Measurements from ENCODE around the gene PIK3C2G.
"Not testable (repeated sequence)": the region's sequence is repeated elsewhere in the genome, so short reads cannot be mapped to it uniquely, and the experiment has no call there.

The PIK3C2G gene, protein sequence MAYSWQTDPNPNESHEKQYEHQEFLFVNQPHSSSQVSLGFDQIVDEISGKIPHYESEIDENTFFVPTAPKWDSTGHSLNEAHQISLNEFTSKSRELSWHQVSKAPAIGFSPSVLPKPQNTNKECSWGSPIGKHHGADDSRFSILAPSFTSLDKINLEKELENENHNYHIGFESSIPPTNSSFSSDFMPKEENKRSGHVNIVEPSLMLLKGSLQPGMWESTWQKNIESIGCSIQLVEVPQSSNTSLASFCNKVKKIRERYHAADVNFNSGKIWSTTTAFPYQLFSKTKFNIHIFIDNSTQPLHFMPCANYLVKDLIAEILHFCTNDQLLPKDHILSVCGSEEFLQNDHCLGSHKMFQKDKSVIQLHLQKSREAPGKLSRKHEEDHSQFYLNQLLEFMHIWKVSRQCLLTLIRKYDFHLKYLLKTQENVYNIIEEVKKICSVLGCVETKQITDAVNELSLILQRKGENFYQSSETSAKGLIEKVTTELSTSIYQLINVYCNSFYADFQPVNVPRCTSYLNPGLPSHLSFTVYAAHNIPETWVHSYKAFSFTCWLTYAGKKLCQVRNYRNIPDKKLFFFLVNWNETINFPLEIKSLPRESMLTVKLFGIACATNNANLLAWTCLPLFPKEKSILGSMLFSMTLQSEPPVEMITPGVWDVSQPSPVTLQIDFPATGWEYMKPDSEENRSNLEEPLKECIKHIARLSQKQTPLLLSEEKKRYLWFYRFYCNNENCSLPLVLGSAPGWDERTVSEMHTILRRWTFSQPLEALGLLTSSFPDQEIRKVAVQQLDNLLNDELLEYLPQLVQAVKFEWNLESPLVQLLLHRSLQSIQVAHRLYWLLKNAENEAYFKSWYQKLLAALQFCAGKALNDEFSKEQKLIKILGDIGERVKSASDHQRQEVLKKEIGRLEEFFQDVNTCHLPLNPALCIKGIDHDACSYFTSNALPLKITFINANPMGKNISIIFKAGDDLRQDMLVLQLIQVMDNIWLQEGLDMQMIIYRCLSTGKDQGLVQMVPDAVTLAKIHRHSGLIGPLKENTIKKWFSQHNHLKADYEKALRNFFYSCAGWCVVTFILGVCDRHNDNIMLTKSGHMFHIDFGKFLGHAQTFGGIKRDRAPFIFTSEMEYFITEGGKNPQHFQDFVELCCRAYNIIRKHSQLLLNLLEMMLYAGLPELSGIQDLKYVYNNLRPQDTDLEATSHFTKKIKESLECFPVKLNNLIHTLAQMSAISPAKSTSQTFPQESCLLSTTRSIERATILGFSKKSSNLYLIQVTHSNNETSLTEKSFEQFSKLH (N-terminal part only)

DNA sequence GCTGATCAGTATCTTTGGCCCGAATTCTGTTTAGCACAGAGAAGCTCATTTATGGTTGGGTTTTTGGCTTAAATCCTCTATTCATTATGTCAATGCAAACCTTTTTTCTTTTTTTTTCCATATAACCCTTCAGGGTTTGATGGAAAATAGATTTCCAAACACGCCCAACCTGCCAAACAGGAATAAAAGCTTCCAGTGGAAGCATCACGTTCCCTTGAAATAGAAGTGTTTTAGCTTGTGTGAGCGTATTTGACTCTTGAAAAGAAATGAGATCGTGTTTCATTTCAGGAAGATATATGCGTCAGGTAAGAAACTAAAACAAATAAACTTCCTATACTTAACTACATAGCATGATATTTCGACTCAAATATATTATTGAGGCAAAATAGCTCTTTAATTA is at the start of gene PIK3C2G:
Gene PIK3C2G, plus strand, starts transcription at position 246 of the 400 bp plus-strand sequence. CDS start 20,564 bp downstream, outside the sequence.
- no peak for DNase-seq (ENCODE audit: low spot score)

- DNase-seq (ENCODE audit: low spot score): no peak
Measured at GRCh38 chr12:18217966-18218365, 43.4 kb upstream of the PIK3C2G start.

DNA sequence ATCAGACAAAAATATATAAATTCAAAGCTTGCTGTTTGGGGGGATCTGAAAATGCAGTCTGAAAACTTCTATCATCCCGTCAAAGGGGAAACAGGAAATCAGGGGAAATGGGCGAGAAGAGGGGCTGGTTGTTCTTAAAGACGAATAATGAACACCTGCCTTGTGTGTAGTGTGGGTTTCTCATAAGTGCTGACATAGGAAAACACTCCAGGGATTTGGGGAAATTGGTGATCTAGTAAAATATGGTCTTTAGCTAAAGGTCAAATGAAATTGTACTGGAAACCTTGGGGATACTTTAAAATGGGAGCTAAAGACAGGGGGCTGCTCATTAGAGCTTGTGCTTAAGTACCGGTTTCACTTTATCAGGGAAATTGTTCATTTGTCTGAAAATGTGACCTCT is 39.6 kb upstream of the PIK3C2G start:
- no peak for DNase-seq (ENCODE audit: low spot score)

GRCh38 chr12:18222699-18223098 is 38.6 kb upstream of the PIK3C2G start:
- DNase-seq (ENCODE audit: low spot score): no peak

GRCh38 chr12:18224745-18225144 is 36.6 kb upstream of the PIK3C2G start:
- DNase-seq (ENCODE audit: low spot score): peak; percentile 9

DNA sequence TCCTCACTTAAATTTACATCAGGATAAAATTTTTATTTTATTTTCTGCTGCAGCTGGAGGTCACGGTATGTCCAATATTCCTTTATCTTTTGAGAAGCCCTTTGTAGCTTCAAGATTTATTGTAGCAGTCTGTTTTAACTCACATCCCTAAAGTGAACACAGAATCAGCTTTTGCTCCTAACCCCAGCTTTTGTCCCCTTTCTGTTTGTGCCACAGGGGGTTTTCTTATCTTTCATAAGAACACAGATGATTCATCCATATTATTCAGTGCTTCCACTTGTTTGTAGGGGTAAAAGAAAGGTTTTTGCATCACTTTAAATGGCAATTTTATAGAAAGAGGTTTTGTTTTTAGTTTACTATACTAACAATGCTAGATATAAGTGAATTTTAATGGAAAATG is 21.8 kb upstream of the PIK3C2G start:
- DNase-seq (ENCODE audit: low spot score): no peak

GRCh38 chr12:18242380-18243089 is 18.8 kb upstream of the PIK3C2G start:
- no peak for DNase-seq (ENCODE audit: low spot score)

DNA sequence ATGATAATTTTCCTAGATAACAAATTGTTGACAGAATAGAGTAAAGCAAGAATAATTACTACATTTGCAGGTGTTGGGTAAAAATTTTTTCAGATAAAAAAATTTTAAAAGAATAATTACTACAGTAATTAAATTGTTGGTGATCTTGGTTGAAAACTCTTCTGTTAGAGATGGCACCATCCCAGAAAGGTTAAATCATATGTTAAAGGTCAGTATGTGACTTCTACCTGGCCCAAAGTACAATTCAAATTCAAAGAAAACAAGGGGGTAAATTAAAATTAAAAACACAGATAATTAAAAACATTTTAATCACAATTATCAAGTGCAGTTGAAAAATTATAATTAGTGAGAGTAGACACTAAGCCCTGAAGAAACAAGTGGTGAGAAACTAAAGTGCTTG is 18.1 kb upstream of the PIK3C2G start:
- DNase-seq (ENCODE audit: low spot score): no peak

- no peak for DNase-seq (ENCODE audit: low spot score)
Measured at GRCh38 chr12:18246066-18246465, 15.3 kb upstream of the PIK3C2G start.

- peak; percentile 27 for DNase-seq (ENCODE audit: low spot score)
Measured at GRCh38 chr12:18250313-18250916, 10.9 kb upstream of the PIK3C2G start.

GRCh38 chr12:18254081-18254480 is 7.2 kb upstream of the PIK3C2G start:
- DNase-seq (ENCODE audit: low spot score): no peak

DNA sequence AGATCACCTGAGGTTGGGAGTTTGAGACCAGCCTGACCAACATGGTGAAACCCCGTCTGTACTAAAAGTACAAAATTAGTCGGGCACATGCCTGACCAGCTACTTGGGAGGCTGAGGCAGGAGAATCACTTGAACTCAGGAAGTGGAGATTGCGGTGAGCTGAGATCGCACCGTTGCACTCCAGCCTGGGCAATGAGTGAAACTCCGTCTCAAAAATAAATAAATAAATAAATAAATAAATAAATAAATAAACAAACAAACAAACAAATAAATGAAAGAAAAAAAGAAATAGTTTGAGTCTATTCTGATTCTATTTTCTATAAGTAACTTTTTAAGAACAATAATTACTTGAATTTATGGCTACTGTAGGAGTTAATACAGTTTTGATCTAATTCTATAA is 6.3 kb upstream of the PIK3C2G start:
- DNase-seq (ENCODE audit: low spot score): not testable (repeated sequence)

- no peak for DNase-seq (ENCODE audit: low spot score)
Measured at GRCh38 chr12:18257251-18257650, 4.1 kb upstream of the PIK3C2G start.

DNA sequence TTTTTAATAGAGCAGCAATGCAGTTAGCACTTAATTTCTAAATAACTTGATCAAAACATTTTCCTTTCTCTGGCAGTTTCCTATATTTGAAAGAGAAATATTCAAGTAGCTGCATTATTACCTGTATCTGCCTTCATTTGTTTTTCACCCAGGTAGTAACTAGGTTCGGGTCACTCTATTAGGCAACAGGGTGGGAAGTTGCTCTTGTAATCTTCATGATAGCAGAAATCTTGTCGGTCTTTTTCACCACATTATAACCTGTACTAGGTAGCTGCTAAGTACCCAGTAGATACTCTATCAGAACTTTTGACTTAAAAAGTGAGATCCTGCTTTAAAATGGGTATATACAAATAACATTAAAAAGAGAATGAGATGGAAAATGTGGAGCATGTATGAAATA is 2.4 kb upstream of the PIK3C2G start:
- DNase-seq (ENCODE audit: low spot score): no peak

GRCh38 chr12:18259906-18260682 is 1.2 kb upstream of the PIK3C2G start:
- no peak for DNase-seq (ENCODE audit: low spot score)

GRCh38 chr12:18261906-18262305 is 588 bp downstream of the PIK3C2G start:
- DNase-seq (ENCODE audit: low spot score): no peak

DNA sequence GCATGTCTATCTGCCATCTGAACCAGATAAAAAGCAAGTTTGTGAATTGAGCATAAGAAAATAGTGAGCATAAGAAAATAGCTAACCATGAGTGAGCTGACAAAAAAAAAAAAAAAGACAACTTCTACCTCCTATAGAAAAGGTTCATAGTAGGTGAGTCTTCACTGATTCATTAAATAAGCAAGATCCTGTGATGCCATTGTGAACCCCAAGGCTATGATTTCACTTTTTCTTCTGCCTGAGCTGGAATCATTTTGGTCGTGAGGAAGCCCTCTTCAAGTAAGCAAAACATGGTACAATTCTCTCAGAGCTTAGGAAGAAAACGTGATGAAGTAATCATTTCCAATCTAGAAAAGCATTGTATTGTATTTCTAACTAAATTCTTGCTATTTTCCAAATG is 1.2 kb downstream of the PIK3C2G start:
- no peak for DNase-seq (ENCODE audit: low spot score)

- DNase-seq (ENCODE audit: low spot score): no peak
Measured at GRCh38 chr12:18264581-18265075, 3.3 kb downstream of the PIK3C2G start.

GRCh38 chr12:18267427-18268099 is 6.2 kb downstream of the PIK3C2G start:
- no peak for DNase-seq (ENCODE audit: low spot score)
